ENCODE measurements around the gene CA10.
A peak's percentile ranks its signal among the peaks of the same experiment; 100 is the strongest.

The CA10 gene

DNA sequence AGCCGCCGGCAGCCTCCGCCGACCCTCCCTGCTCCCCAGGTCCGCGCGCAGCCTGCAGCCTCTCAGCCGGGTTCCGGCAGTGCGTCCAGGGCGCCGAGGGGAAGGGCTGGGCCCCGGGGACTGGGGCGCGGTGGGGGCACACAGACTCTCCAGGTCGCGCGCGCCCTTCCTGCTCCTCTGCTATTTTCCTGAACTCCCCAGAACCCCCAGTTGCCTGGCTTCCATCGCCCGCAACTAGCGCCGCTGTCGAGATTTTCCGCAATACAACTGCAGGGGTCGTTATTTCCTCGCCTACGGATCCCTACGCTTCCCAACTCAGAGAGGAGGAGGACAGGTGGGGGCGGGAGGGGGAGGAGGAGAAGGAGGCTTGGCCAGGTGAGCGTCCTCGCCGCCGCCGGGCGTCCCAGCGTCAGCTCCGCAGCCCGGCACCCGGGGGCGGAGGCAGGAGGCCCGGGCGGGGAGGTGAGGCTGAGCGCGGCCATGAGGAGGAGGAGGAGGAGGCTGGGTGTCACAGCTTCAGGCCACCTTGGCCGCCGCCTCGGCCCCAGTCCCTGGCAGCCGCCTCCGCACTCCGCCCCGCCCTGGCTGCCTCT is at the start of gene CA10:
TSS of gene CA10 (minus strand) at position 265 of the 593 bp plus-strand sequence.
- H3K36me3 Mint-ChIP-seq, result peaks cover 2% of the 10 kb centered on the region
- peaks cover 4% of the 10 kb centered on the region for H3K4me1 Mint-ChIP-seq
- H3K4me3 Mint-ChIP-seq, result no peak within 1 kb of the TSS
- peaks cover 11% of the 10 kb centered on the region for H3K9me3 Mint-ChIP-seq
- H3K27ac Mint-ChIP-seq, result no peak within 1 kb of the TSS
- peaks cover 45% of the 10 kb centered on the region for H3K27me3 Mint-ChIP-seq

- H3K27me3 Mint-ChIP-seq, result peaks cover 2% of the 10 kb centered on the region
- no peak overlapping the region for H3K27ac Mint-ChIP-seq
- no peaks in the 10 kb centered on the region for H3K36me3 Mint-ChIP-seq
- H3K4me3 Mint-ChIP-seq, result no peak overlapping the region
- no peaks in the 10 kb centered on the region for H3K4me1 Mint-ChIP-seq
- H3K9me3 Mint-ChIP-seq, result no peaks in the 10 kb centered on the region
These were observed 49.3 kb upstream of the CA10 start for GRCh38 chr17:52207796-52208195.

- no peak overlapping the region for H3K27ac Mint-ChIP-seq
- peaks cover 6% of the 10 kb centered on the region for H3K27me3 Mint-ChIP-seq
- no peaks in the 10 kb centered on the region for H3K9me3 Mint-ChIP-seq
- no peak overlapping the region for H3K4me3 Mint-ChIP-seq
- H3K4me1 Mint-ChIP-seq, result no peaks in the 10 kb centered on the region
- H3K36me3 Mint-ChIP-seq, result no peaks in the 10 kb centered on the region
These were observed 44.1 kb upstream of the CA10 start for GRCh38 chr17:52202520-52203080.

- H3K36me3 Mint-ChIP-seq, result no peaks in the 10 kb centered on the region
- no peaks in the 10 kb centered on the region for H3K9me3 Mint-ChIP-seq
- H3K4me1 Mint-ChIP-seq, result no peaks in the 10 kb centered on the region
- peaks cover 8% of the 10 kb centered on the region for H3K27me3 Mint-ChIP-seq
- no peak overlapping the region for H3K27ac Mint-ChIP-seq
- no peak overlapping the region for H3K4me3 Mint-ChIP-seq
These were observed 43.4 kb upstream of the CA10 start for GRCh38 chr17:52201767-52202519.

DNA sequence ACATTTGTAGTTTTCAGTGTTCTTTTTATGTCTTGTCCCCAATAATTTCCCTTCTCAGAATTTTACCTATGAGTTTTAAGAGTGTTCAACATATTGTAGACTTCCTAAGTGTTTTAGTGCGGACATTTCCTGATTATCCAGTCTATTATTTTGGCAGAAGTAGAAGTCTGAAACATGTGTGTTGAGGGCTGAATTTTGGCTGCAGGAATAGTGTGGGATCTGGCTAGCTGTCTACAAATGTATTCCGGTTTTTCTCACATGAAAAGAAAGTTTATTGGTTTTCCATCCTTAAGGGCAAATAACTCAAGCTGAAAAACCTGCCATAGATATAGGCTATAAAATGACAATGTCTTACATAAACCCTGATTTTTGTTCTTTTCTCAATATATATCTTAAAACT is 33.0 kb upstream of the CA10 start:
- peaks cover 5% of the 10 kb centered on the region for H3K27me3 Mint-ChIP-seq
- H3K36me3 Mint-ChIP-seq, result no peaks in the 10 kb centered on the region
- H3K4me3 Mint-ChIP-seq, result no peak overlapping the region
- no peaks in the 10 kb centered on the region for H3K4me1 Mint-ChIP-seq
- H3K27ac Mint-ChIP-seq, result no peak overlapping the region
- H3K9me3 Mint-ChIP-seq, result peaks cover 7% of the 10 kb centered on the region

- no peaks in the 10 kb centered on the region for H3K9me3 Mint-ChIP-seq
- H3K4me3 Mint-ChIP-seq, result no peak overlapping the region
- no peaks in the 10 kb centered on the region for H3K36me3 Mint-ChIP-seq
- H3K27me3 Mint-ChIP-seq, result peaks cover 12% of the 10 kb centered on the region
- no peaks in the 10 kb centered on the region for H3K4me1 Mint-ChIP-seq
- no peak overlapping the region for H3K27ac Mint-ChIP-seq
These were observed 23.3 kb upstream of the CA10 start for GRCh38 chr17:52181782-52182181.

DNA sequence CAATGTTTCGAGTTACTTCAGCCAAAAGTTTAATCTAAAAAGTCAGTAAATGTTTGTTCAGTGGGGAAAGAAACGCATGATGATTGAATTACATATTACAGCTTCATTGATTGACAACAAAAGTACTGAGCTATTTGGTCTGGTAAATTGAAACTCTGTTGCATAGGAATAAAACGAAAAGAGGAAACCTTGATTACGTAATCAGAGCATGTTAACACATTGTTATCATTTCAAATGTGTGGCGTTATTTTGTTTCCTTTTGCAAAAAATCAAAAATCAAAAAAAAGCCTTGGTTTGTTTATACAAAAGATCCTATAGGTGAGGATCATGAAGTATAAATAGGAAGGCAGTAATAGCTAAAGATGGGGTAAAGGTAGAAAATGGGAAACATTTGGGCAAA is 19.5 kb upstream of the CA10 start:
- Mint-ChIP-seq H3K36me3 (no peaks in the 10 kb centered on the region), H3K4me1 (no peaks in the 10 kb centered on the region), H3K27me3 (peaks cover 12% of the 10 kb centered on the region), H3K9me3 (no peaks in the 10 kb centered on the region), H3K27ac (no peak overlapping the region), H3K4me3 (no peak overlapping the region)

- no peak overlapping the region for H3K4me3 Mint-ChIP-seq
- H3K27me3 Mint-ChIP-seq, result peaks cover 12% of the 10 kb centered on the region
- no peaks in the 10 kb centered on the region for H3K9me3 Mint-ChIP-seq
- H3K4me1 Mint-ChIP-seq, result no peaks in the 10 kb centered on the region
- H3K27ac Mint-ChIP-seq, result no peak overlapping the region
- no peaks in the 10 kb centered on the region for H3K36me3 Mint-ChIP-seq
These were observed 12.6 kb upstream of the CA10 start for GRCh38 chr17:52170963-52171572.

- Mint-ChIP-seq H3K9me3 (peaks cover 11% of the 10 kb centered on the region), H3K4me1 (peaks cover 4% of the 10 kb centered on the region), H3K4me3 (no peak overlapping the region), H3K27me3 (peaks cover 43% of the 10 kb centered on the region), H3K27ac (peak overlapping the region; percentile 80), H3K36me3 (peaks cover 2% of the 10 kb centered on the region)
These were observed 1.6 kb upstream of the CA10 start for GRCh38 chr17:52160136-52160567.

DNA sequence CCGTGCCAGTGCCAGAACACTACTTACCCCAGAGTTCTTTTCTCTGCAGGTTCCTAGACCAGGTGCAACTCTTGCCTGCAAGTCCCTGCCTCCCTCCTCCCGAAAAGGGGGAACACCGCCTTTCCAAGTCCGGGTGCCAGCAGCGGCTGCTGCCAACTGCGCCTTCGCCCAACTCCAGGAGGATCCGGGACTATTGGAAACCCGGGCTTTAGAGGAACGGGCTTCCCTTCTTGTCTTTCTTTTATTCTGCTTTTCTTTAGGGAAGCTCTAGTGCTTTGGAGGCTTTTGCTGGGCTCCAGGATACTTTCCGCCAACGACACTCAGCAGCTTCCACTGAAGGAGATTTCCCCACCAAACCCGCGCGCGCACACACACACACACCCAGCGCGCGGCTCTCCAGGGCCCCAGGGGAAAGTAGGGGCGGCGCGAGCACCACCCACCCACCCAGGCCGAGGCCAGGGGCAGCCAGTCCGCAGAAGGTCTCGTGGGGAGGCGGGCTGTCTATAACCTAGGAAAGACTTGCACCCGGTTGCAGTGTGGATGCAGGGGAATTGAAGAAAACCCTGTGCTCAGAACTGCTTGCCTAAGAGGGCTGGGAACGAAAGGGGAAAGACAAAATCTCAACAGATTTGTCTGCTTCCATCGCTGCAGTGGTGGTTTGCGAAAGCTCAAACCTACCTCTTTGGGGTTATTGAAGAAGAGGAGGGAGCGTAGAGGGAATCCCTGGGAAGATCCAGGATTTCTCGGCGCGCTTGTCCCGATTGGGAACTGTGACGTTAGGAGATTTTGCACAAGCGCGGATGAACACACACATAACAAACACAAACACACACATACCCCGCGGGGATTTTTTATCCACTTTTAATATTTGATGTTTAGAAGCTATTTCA is 977 bp upstream of the CA10 start:
- peaks cover 2% of the 10 kb centered on the region for H3K36me3 Mint-ChIP-seq
- H3K27me3 Mint-ChIP-seq, result peaks cover 45% of the 10 kb centered on the region
- peaks cover 11% of the 10 kb centered on the region for H3K9me3 Mint-ChIP-seq
- H3K4me1 Mint-ChIP-seq, result peaks cover 4% of the 10 kb centered on the region
- H3K4me3 Mint-ChIP-seq, result no peak overlapping the region
- H3K27ac Mint-ChIP-seq, result no peak overlapping the region

DNA sequence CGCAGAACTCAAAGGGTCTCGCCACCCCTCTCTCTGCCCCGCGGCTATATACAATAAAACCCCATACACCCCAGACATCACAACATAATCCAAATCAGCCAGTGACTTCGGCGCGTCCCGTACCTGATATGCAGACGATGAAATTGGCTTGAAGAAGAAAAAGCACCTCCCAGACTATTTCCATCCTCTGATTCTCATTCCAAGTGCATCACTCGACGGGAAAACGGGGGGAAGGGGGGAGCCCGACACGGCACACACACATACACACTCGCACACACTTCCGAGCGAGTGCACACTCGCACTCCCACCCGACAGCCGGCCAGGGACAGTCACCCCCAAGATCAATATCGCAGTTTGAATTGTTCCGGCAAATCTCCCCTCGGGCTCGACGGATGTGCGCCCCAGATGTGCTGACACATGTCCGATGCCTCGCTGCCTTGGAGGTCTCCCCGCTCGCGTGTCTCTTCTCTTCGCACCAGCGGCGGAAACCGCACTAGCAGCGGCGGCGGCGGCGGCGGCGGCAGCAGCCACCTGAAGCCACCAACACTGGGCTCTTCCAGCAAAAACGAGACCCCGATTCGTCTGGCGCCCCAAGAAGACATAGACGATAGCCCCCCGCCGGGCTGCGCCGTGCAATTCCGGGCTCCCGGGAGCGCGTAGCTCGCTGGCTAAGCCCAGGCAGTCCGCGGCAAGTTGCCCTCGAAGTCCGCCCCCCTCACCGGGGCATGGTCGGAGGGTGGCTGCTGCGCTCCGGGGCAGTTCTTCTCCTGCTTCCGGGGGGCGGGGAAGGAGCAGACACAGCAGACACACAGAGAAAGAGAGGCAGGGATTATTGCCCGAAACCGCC is 688 bp downstream of the CA10 start:
- H3K27ac Mint-ChIP-seq, result no peak overlapping the region
- no peak overlapping the region for H3K4me3 Mint-ChIP-seq
- H3K4me1 Mint-ChIP-seq, result peaks cover 4% of the 10 kb centered on the region
- peaks cover 11% of the 10 kb centered on the region for H3K9me3 Mint-ChIP-seq
- H3K36me3 Mint-ChIP-seq, result peaks cover 2% of the 10 kb centered on the region
- peaks cover 45% of the 10 kb centered on the region for H3K27me3 Mint-ChIP-seq

DNA sequence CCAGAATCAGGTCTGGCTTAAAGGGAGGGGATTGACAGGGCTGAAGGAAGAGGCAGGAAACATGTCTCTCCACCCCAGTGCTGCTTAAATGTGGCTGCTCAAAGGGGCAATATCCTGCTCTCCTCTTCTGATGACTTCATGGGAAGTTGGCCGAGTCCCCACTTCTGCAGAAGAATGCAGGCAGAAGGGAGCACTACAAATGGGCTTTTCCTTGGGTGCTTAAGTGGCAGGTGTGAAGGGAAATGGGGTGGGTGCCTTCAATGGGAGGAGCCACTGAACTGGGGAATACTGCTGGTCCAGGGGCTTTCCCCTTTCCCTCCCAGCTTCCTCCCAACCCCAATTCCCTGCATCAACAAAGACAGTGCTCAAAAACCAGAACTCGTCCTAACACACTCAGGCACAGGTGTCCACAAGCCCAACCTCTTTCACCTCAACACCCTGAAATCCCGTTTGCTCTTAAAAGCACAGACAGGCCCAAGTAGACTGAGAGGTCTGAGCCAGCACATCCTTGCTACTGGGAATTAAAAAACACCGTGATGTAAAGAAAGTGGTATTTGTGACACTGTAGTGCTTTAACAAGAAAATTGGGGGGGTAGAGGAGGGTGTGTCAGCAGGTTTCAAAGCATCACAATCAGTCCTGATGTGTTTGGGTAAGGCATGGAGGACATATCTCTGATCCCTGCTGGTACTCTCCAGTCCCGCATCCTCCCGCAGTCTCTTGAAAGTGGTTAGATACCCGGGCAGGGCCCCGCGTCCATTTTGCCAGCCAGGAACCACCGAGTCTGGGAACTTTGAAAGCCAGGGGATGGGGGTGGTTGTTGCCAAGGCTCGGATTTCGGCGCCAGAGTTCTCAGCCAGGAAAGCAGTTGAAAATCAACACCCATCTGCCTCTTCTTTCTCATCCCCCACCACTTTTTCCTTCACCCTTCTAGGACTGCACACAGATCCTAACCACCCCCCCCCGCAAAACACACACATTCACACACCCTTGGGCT is 1.6 kb downstream of the CA10 start:
- Mint-ChIP-seq H3K36me3 (peaks cover 2% of the 10 kb centered on the region), H3K4me3 (no peak overlapping the region), H3K9me3 (peaks cover 6% of the 10 kb centered on the region), H3K27me3 (peaks cover 41% of the 10 kb centered on the region), H3K4me1 (peaks cover 4% of the 10 kb centered on the region), H3K27ac (no peak overlapping the region)

- Mint-ChIP-seq H3K4me1 (peaks cover 4% of the 10 kb centered on the region), H3K27me3 (peaks cover 34% of the 10 kb centered on the region), H3K4me3 (no peak overlapping the region), H3K9me3 (peaks cover 6% of the 10 kb centered on the region), H3K27ac (no peak overlapping the region), H3K36me3 (no peaks in the 10 kb centered on the region)
These were observed 3.2 kb downstream of the CA10 start for GRCh38 chr17:52155301-52155700.

- H3K27ac Mint-ChIP-seq, result no peak overlapping the region
- H3K9me3 Mint-ChIP-seq, result no peaks in the 10 kb centered on the region
- peaks cover 27% of the 10 kb centered on the region for H3K27me3 Mint-ChIP-seq
- H3K4me3 Mint-ChIP-seq, result no peak overlapping the region
- peaks cover 4% of the 10 kb centered on the region for H3K4me1 Mint-ChIP-seq
- no peaks in the 10 kb centered on the region for H3K36me3 Mint-ChIP-seq
These were observed 4.0 kb downstream of the CA10 start for GRCh38 chr17:52154466-52154865.
